IMR-90 (cell line): ENCODE data around the gene NDUFS5. TPM values are rescaled to one million over a fixed set of nuclear protein-coding genes. Genes with fewer than 3 reads are reported as not detected.

Experiments
- polyA plus RNA-seq, 3 experiments: library from polyadenylated mRNA; depleted of rRNA; stranded (reverse); fragments of >200 nt; gene quantifications; 2 replicates each; pipeline ENCODE4 v1.2.3, GENCODE V29; 2012; ENCODE audit warnings: low replicate concordance in 1 of 3
- total RNA-seq: library from RNA; depleted of rRNA; stranded (reverse); fragments of >200 nt; gene quantifications from 2 replicates; pipeline ENCODE4 v1.2.3, GENCODE V29; 2012
- TF ChIP-seq, protein P1 (sequence below): fragments of 150-350 bp; IDR thresholded peaks from 2 replicates; pipeline ENCODE4 v1.6.1; 2016; ENCODE audit warnings: low read depth, mild to moderate bottlenecking, low read length, moderate library complexity, borderline replicate concordance

The NDUFS5 gene
- total and polyA plus RNA-seq, 2 of the 4 experiments (the other 2 are of a cell fraction): 645 to 1,092 TPM

DNA sequence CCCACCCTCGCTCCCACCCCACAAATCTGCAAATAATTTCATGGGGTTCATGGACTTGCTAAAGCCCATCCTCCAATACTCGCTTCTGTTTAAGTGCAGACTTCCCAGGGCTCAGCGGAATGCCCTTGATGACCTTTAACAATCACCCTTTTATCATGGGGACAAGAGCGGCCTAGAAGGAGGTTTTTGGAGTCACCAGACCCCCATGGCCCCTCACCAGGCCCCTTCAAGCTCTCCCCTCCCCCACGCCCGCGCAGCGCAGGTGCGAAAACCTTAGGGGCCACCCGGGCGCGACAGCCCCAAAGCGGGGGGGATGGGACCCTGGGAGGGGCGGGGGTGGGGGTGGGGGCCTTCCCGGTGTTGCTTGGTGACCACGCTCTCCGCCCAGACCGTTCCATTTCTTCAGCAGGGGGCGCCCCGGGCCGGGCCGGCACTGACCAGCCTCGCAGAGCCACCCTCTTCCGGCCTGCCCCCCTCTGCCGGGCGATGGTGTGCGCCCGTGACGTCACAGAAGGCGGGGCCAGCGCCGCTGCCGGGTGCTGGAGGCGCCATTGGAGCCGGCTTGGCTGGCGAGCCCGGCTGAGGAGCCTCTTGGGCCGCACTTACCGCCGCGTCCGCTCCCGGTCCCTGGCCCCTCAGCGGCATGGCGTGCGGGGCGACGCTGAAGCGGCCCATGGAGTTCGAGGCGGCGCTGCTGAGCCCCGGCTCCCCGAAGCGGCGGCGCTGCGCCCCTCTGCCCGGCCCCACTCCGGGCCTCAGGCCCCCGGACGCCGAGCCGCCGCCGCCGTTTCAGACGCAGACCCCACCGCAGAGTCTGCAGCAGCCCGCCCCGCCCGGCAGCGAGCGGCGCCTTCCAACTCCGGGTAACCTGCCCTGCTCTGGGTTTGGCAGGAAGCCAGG, 35.2 kb upstream of the NDUFS5 start, which contains the start of gene AKIRIN1 (continued):
- TF ChIP-seq, protein P1, sequence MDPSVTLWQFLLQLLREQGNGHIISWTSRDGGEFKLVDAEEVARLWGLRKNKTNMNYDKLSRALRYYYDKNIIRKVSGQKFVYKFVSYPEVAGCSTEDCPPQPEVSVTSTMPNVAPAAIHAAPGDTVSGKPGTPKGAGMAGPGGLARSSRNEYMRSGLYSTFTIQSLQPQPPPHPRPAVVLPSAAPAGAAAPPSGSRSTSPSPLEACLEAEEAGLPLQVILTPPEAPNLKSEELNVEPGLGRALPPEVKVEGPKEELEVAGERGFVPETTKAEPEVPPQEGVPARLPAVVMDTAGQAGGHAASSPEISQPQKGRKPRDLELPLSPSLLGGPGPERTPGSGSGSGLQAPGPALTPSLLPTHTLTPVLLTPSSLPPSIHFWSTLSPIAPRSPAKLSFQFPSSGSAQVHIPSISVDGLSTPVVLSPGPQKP: 0 out of 2 replicates have a peak, but pooled peaks have one; percentile 53
